DND-41 (cell line): ENCODE measurements around the gene ZC3H18.

Source experiments
- ATAC-seq: fragments of 200-7000 bp; cut with Tn5 transposase; 3 replicates; pipeline ENCODE4 v1.9.1; 2021; ENCODE audit warnings: low read depth; ENCODE audit not compliant: insufficient read depth
- DNase-seq: peaks from one replicate; pipeline ENCODE4 v3.0.0-alpha.2; 2020
- H2AFZ ChIP-seq: 2 replicates; pipeline ENCODE4 v1.6.0; 2012; ENCODE audit warnings: low read depth, low read length
- H3K27ac ChIP-seq: 2 replicates; pipeline ENCODE4 v1.5.1; 2012; ENCODE audit warnings: low read length, inconsistent platforms
- H3K27me3 ChIP-seq: fragments of 200-600 bp; sonication (generic); 2 replicates; pipeline ENCODE4 v1.6.0; 2012; ENCODE audit warnings: low read length, mild to moderate bottlenecking, inconsistent platforms; ENCODE audit not compliant: insufficient read depth, poor library complexity
- H3K36me3 ChIP-seq: 2 replicates; pipeline ENCODE4 v1.5.1; 2012; ENCODE audit warnings: low read length, inconsistent platforms; ENCODE audit not compliant: insufficient read depth
- H3K4me1 ChIP-seq: 2 replicates; pipeline ENCODE4 v1.5.1; 2012; ENCODE audit warnings: mild to moderate bottlenecking, low read length; ENCODE audit not compliant: insufficient read depth
- H3K4me2 ChIP-seq: 2 replicates; pipeline ENCODE4 v1.6.0; 2012; ENCODE audit warnings: mild to moderate bottlenecking, moderate library complexity, low read length, inconsistent platforms; ENCODE audit not compliant: insufficient read depth
- H3K4me3 ChIP-seq, 2 experiments: fragments of 200-600 bp in 1 of 2; shearing (Covaris generic) in 1 of 2; 2 replicates each; pipeline ENCODE4 v1.5.1; 2012 to 2016; ENCODE audit warnings: inconsistent platforms in 2 of 2, low read length in 2 of 2, mild to moderate bottlenecking in 2 of 2, low read depth in 1 of 2, moderate library complexity in 1 of 2
- H3K79me2 ChIP-seq: 2 replicates; pipeline ENCODE4 v1.6.0; 2012; ENCODE audit warnings: low read length, inconsistent platforms; ENCODE audit not compliant: insufficient read depth
- H3K9ac ChIP-seq: 2 replicates; pipeline ENCODE4 v1.6.0; 2012; ENCODE audit warnings: low read depth, mild to moderate bottlenecking, inconsistent platforms, low read length, moderate library complexity
- H3K9me3 ChIP-seq: 2 replicates; pipeline ENCODE4 v1.5.1; 2012; ENCODE audit warnings: low read length, moderate library complexity, mild to moderate bottlenecking, inconsistent platforms; ENCODE audit not compliant: insufficient read depth, severe bottlenecking
- H4K20me1 ChIP-seq: 2 replicates; pipeline ENCODE4 v1.6.0; 2012; ENCODE audit warnings: low read length; ENCODE audit not compliant: insufficient read depth
- EZH2 ChIP-seq: IDR thresholded peaks from 3 replicates; pipeline ENCODE4 v1.6.1; 2012; ENCODE audit warnings: borderline replicate concordance, low read depth, mild to moderate bottlenecking, moderate library complexity, low read length, inconsistent platforms; ENCODE audit not compliant: severe bottlenecking
- TF ChIP-seq, protein P1 (sequence below): IDR thresholded peaks from 2 replicates; pipeline ENCODE4 v1.5.1; 2012; ENCODE audit warnings: borderline replicate concordance, low read length, moderate library complexity, mild to moderate bottlenecking; ENCODE audit not compliant: poor library complexity, severe bottlenecking; ENCODE audit errors: extremely low read depth

Gene ZC3H18

DNA sequence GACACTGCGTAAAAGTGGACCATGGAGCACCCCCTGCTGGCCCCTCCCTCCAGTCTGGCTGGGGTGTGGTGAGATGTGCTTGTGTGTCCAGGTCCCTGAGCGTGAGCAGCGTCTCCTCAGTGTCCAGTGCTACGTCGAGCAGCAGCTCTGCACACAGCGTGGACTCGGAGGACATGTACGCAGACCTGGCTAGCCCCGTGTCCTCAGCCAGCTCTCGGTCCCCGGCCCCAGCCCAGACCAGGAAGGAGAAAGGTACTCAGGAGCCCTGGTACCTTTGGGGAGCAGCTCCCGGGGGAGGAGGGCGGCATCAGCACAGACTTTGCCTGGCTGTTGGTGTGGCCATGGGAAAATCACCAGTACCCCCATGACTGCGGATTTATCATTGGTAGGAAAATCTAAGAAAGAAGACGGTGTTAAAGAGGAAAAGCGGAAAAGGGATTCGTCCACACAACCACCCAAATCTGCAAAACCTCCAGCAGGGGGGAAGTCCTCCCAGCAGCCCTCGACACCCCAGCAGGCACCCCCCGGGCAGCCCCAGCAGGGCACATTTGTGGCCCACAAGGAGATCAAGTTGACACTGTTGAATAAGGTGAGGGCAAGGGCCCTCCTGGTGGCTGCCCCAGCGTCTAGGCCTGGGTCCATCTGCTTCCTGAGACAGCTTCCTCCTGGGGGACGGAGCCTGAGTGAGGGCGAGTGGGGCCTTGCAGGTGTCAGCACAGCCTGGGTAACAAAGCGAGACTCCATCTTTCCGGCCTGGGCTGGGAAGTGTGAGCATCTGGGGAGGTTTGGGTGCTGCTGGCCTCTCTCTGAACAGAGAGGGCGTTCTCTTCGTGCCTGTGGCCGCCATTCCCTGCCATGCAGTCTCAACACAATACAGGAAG, 57.6 kb downstream of the ZC3H18 start:
- ATAC-seq = no peak
- H3K36me3 ChIP-seq = peaks cover 95% of the 10 kb centered on the region
- no peak overlapping the region for H2AFZ ChIP-seq

DNA sequence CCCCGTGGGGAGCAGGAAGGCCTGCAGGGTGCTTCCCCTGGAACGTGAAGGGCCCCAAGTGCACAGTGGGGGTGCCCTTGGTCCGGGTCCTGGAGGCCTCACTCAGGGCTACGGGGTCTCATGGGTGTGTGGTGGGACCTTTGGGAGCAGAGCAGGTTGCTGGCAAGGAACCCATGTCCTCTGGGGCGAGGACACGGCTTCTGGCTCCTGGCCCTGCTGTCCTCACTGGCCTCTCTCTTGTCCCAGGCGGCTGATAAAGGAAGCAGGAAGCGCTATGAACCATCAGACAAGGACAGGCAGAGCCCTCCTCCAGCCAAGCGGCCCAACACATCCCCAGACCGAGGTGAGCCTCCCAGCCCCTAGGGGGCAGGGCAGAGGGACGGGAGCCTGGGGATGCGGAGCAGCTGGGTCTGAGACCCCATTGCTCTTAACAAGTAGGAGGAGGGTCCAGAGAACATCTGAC, 58.3 kb downstream of the ZC3H18 start:
- Histone ChIP-seq H3K27me3 (no peaks in the 10 kb centered on the region), H3K36me3 (peaks cover 92% of the 10 kb centered on the region), H3K9ac (no peak overlapping the region), H2AFZ (no peak overlapping the region), H3K4me3 (no peak overlapping the region), H3K4me1 (no peaks in the 10 kb centered on the region), H4K20me1 (peaks cover 21% of the 10 kb centered on the region), H3K27ac (no peak overlapping the region), H3K9me3 (no peaks in the 10 kb centered on the region), H3K4me2 (no peak overlapping the region), H3K79me2 (no peaks in the 10 kb centered on the region)
- peak; percentile 71 for ATAC-seq
- DNase-seq = peak; percentile 35
- TF ChIP-seq, protein P1, sequence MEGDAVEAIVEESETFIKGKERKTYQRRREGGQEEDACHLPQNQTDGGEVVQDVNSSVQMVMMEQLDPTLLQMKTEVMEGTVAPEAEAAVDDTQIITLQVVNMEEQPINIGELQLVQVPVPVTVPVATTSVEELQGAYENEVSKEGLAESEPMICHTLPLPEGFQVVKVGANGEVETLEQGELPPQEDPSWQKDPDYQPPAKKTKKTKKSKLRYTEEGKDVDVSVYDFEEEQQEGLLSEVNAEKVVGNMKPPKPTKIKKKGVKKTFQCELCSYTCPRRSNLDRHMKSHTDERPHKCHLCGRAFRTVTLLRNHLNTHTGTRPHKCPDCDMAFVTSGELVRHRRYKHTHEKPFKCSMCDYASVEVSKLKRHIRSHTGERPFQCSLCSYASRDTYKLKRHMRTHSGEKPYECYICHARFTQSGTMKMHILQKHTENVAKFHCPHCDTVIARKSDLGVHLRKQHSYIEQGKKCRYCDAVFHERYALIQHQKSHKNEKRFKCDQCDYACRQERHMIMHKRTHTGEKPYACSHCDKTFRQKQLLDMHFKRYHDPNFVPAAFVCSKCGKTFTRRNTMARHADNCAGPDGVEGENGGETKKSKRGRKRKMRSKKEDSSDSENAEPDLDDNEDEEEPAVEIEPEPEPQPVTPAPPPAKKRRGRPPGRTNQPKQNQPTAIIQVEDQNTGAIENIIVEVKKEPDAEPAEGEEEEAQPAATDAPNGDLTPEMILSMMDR = peak; percentile 61
- TF ChIP-seq EZH2 = no peak

More for the DNA sequence above, 57.6 kb downstream of the ZC3H18 start:
- DNase-seq = no peak
- H3K27ac ChIP-seq = no peak overlapping the region
- H3K4me1 ChIP-seq = no peaks in the 10 kb centered on the region
- no peak for TF ChIP-seq EZH2
- TF ChIP-seq, protein P1 = peak; percentile 7
- H3K9me3 ChIP-seq = no peaks in the 10 kb centered on the region
- no peak overlapping the region for H3K4me3 ChIP-seq
- H4K20me1 ChIP-seq = peaks cover 24% of the 10 kb centered on the region
- no peaks in the 10 kb centered on the region for H3K27me3 ChIP-seq
- no peak overlapping the region for H3K9ac ChIP-seq
- H3K4me2 ChIP-seq = no peak overlapping the region
- H3K79me2 ChIP-seq = no peaks in the 10 kb centered on the region

DNA sequence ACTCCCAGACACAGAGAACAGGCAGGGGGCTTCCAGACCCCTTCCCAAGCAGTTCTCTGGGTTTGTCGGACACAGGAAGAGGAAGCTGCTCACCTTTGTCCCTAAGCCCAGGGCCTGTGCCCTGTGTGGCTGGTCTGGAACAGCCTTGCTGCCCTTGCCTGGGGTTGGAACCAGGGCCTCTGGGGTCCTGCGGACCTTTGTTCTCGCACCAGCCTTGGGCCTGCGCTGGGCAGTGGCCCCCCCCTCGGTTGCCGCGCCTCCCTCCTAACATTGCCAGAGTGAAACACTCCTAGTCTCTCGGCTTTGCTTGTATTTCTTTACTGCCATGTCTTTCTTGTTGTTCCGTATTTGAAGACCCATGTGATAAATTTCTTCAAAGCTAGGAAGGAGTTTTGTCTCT, 59.6 kb downstream of the ZC3H18 start:
- no peaks in the 10 kb centered on the region for H3K27me3 ChIP-seq
- no peak overlapping the region for H3K4me3 ChIP-seq
- H3K9ac ChIP-seq = no peak overlapping the region
- H4K20me1 ChIP-seq = peaks cover 19% of the 10 kb centered on the region
- no peak for ATAC-seq
- no peaks in the 10 kb centered on the region for H3K79me2 ChIP-seq
- H3K36me3 ChIP-seq = peaks cover 80% of the 10 kb centered on the region
- H2AFZ ChIP-seq = no peak overlapping the region
- DNase-seq = no peak
- TF ChIP-seq, protein P1 = no peak
- no peak for TF ChIP-seq EZH2
- H3K4me2 ChIP-seq = no peak overlapping the region
- no peaks in the 10 kb centered on the region for H3K9me3 ChIP-seq
- H3K4me1 ChIP-seq = no peaks in the 10 kb centered on the region
- no peak overlapping the region for H3K27ac ChIP-seq

DNA sequence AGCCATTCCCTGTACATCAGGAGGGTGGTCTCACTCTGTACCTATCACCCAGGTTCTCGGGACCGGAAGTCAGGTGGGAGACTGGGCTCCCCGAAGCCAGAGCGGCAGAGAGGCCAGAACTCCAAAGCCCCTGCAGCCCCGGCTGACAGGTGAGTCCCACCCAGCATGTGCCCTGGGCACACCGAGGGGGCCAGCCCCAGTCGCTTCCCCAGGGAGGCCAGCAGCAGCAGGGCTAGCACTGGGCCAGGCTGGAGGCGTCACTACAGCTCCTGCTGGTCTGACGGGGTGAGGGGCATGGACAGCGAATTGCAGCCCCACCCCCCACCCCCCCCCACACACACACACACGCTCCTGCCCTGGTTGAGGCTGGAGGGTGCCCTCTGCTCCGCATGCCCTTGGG, 60.2 kb downstream of the ZC3H18 start:
- no peak for ATAC-seq
- no peak overlapping the region for H2AFZ ChIP-seq
- no peaks in the 10 kb centered on the region for H3K79me2 ChIP-seq
- H3K4me2 ChIP-seq = no peak overlapping the region
- no peak overlapping the region for H3K27ac ChIP-seq
- no peaks in the 10 kb centered on the region for H3K27me3 ChIP-seq
- no peak overlapping the region for H3K4me3 ChIP-seq
- DNase-seq = no peak
- TF ChIP-seq EZH2 = no peak
- TF ChIP-seq, protein P1 = no peak
- H4K20me1 ChIP-seq = peaks cover 20% of the 10 kb centered on the region
- H3K9me3 ChIP-seq = no peaks in the 10 kb centered on the region
- no peak overlapping the region for H3K9ac ChIP-seq
- peaks cover 74% of the 10 kb centered on the region for H3K36me3 ChIP-seq
- H3K4me1 ChIP-seq = no peaks in the 10 kb centered on the region
